ENCODE measurements around the gene GOSR1. TPM values are rescaled to one million over a fixed set of nuclear protein-coding genes. Genes with fewer than 3 reads are reported as not detected.
"Not testable (repeated sequence)": the region's sequence is repeated elsewhere in the genome, so short reads cannot be mapped to it uniquely, and the experiment has no call there.

The GOSR1 gene
- total and polyA plus RNA-seq, 12 donors = 7.9 to 43.9 (median 32.2) TPM

- no peak overlapping the region for H3K4me3 ChIP-seq
- H3K36me3 ChIP-seq = no peaks in the 10 kb centered on the region
- H3K27me3 ChIP-seq = peaks cover 0 to 35% (median 13%) of the 10 kb centered on the region in 7 donors
- TF ChIP-seq CTCF (IDR thresholded peaks at IDR 0.05) = no peak
- intact Hi-C loops (cut with DNase I) = no loop called here
- no peaks in the 10 kb centered on the region for H3K4me1 ChIP-seq
- H3K9me3 ChIP-seq = no peaks in the 10 kb centered on the region
- H3K27ac ChIP-seq = no peak overlapping the region
- no peak for ATAC-seq
- 80 to 82% methylated on average over 17 of the region's 17 CpGs for WGBS, 2 donors
- no peak for DNase-seq
These were observed 90.3 kb downstream of the GOSR1 start for GRCh38 chr17:30567231-30568116.

GRCh38 chr17:30568117-30568430, 90.9 kb downstream of the GOSR1 start:
- Histone ChIP-seq H3K4me3 (no peak overlapping the region), H3K27ac (no peak overlapping the region), H3K27me3 (peaks cover 0 to 35% (median 13%) of the 10 kb centered on the region in 7 donors), H3K9me3 (no peaks in the 10 kb centered on the region), H3K4me1 (no peaks in the 10 kb centered on the region), H3K36me3 (no peaks in the 10 kb centered on the region)
- TF ChIP-seq CTCF (IDR thresholded peaks at IDR 0.05) = no peak
- WGBS, 2 donors = 80 to 87% methylated on average over 8 of the region's 8 CpGs
- intact Hi-C loops (cut with DNase I) = no loop called here
- no peak for DNase-seq
- no peak for ATAC-seq

- DNase-seq; H3K27ac ChIP-seq; H3K4me3 ChIP-seq; H3K9me3 ChIP-seq; ATAC-seq; intact Hi-C loops (cut with DNase I); H3K4me1 ChIP-seq; H3K36me3 ChIP-seq: not testable (repeated sequence)
- peaks cover 0 to 35% (median 13%) of the 10 kb centered on the region in 7 donors for H3K27me3 ChIP-seq
- 76 to 79% methylated on average over 12 of the region's 12 CpGs for WGBS, 2 donors
These were observed 92.4 kb downstream of the GOSR1 start for GRCh38 chr17:30569531-30570175.

GRCh38 chr17:30570191-30570590, 93.0 kb downstream of the GOSR1 start:
- Histone ChIP-seq H3K4me1 (no peaks in the 10 kb centered on the region), H3K9me3 (no peaks in the 10 kb centered on the region), H3K4me3 (no peak overlapping the region), H3K27me3 (peaks cover 0 to 30% (median 13%) of the 10 kb centered on the region in 7 donors), H3K36me3 (no peaks in the 10 kb centered on the region), H3K27ac (no peak overlapping the region)
- no peak for TF ChIP-seq CTCF (IDR thresholded peaks at IDR 0.05)
- intact Hi-C loops (cut with DNase I) = no loop called here
- DNase-seq (no peak), ATAC-seq (no peak)
- WGBS, 2 donors = 30% methylated on average over 2 of the region's 2 CpGs
